Measurements from ENCODE around the gene ZNF839.

Gene ZNF839

DNA sequence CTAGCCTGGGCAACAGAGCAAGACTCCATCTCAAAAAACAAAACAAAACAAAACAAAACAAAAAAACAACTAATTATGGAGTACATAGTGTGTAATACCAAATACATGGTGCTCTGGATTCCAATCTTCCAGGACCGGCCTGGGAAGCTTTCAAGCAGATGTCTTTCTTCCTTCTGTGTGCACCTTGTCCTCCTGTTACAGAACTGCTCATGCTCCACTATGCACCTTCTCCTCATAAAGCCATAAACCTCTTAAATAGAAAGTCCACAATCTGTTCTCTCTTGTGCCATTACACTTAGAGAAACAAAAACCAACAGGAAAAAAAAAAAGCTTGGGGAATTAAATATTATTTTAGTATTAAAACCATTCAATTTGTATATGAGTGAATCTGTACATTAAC, 27.1 kb upstream of the ZNF839 start:
- Histone ChIP-seq H3K27ac (ENCODE audit: low read depth, low read length) (no peak overlapping the region), H3K4me2 (ENCODE audit: low read depth, low read length, poor library complexity, severe bottlenecking) (no peak overlapping the region), H4K20me1 (ENCODE audit: low read depth, low read length) (no peaks in the 10 kb centered on the region), H3K9me3 (ENCODE audit: insufficient read depth, low read length) (no peaks in the 10 kb centered on the region), H3F3A (ENCODE audit: insufficient read depth) (no peaks in the 10 kb centered on the region), H3K79me2 (ENCODE audit: insufficient read depth, low read length) (no peaks in the 10 kb centered on the region), H3K4me3 (ENCODE audit: insufficient read depth, low read length, poor library complexity, severe bottlenecking) (no peak overlapping the region), H3K9me2 (replicated peaks; ENCODE audit: insufficient read depth, low read length) (no peaks in the 10 kb centered on the region), H3K9ac (ENCODE audit: low read length) (no peak overlapping the region), H3K36me3 (ENCODE audit: low read length) (no peaks in the 10 kb centered on the region), H3K27me3 (ENCODE audit: low read length) (no peaks in the 10 kb centered on the region; the same call in 1 of the 2 replicates), H2AFZ (ENCODE audit: low read depth, low read length, severe bottlenecking) (no peak overlapping the region)
- TF ChIP-seq EZH2phosphoT487 (conservative IDR thresholded peaks at IDR 0.05; ENCODE audit: low read length), result no peak
- no peak for TF ChIP-seq CTCF (IDR thresholded peaks at IDR 0.05; ENCODE audit: insufficient read depth, low read length, poor library complexity, severe bottlenecking)

GRCh38 chr14:102293781-102294180, 25.8 kb upstream of the ZNF839 start:
- Histone ChIP-seq H3F3A (ENCODE audit: insufficient read depth) (no peaks in the 10 kb centered on the region), H3K4me3 (ENCODE audit: insufficient read depth, low read length, poor library complexity, severe bottlenecking) (no peak overlapping the region), H3K79me2 (ENCODE audit: insufficient read depth, low read length) (no peaks in the 10 kb centered on the region), H3K4me2 (ENCODE audit: low read depth, low read length, poor library complexity, severe bottlenecking) (no peak overlapping the region), H3K36me3 (ENCODE audit: low read length) (no peaks in the 10 kb centered on the region), H2AFZ (ENCODE audit: low read depth, low read length, severe bottlenecking) (no peak overlapping the region), H3K9me3 (ENCODE audit: insufficient read depth, low read length) (no peaks in the 10 kb centered on the region), H3K27me3 (ENCODE audit: low read length) (no peaks in the 10 kb centered on the region; the same call in 1 of the 2 replicates), H4K20me1 (ENCODE audit: low read depth, low read length) (no peaks in the 10 kb centered on the region), H3K9ac (ENCODE audit: low read length) (no peak overlapping the region), H3K27ac (ENCODE audit: low read depth, low read length) (no peak overlapping the region), H3K9me2 (replicated peaks; ENCODE audit: insufficient read depth, low read length) (no peaks in the 10 kb centered on the region)
- no peak for TF ChIP-seq CTCF (IDR thresholded peaks at IDR 0.05; ENCODE audit: insufficient read depth, low read length, poor library complexity, severe bottlenecking)
- no peak for TF ChIP-seq EZH2phosphoT487 (conservative IDR thresholded peaks at IDR 0.05; ENCODE audit: low read length)

DNA sequence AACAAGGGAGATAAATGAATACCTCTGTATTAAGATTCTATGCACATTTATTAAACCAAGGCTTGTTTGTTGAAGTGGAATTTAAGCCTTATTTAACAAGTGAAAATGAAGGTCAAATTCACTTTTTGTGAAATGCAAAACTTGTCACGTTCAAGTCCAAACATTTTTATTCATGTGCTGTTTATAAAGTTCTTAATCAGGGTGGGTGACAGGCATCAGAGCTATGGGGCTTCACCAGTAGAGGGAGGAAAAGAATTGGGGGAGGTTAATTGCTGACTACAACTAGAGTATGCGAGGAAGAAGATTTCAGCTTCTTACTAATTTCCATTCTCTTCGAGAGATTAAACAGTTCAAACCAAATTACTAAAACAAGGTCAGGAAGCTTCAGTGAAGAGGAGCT, 24.3 kb upstream of the ZNF839 start:
- H3F3A ChIP-seq (ENCODE audit: insufficient read depth), result no peaks in the 10 kb centered on the region
- H3K9ac ChIP-seq (ENCODE audit: low read length), result no peak overlapping the region
- no peak overlapping the region for H3K4me3 ChIP-seq (ENCODE audit: insufficient read depth, low read length, poor library complexity, severe bottlenecking)
- no peaks in the 10 kb centered on the region for H3K79me2 ChIP-seq (ENCODE audit: insufficient read depth, low read length)
- H2AFZ ChIP-seq (ENCODE audit: low read depth, low read length, severe bottlenecking), result no peak overlapping the region
- H3K27ac ChIP-seq (ENCODE audit: low read depth, low read length), result no peak overlapping the region
- H3K9me3 ChIP-seq (ENCODE audit: insufficient read depth, low read length), result no peaks in the 10 kb centered on the region
- no peak overlapping the region for H3K4me2 ChIP-seq (ENCODE audit: low read depth, low read length, poor library complexity, severe bottlenecking)
- no peaks in the 10 kb centered on the region for H4K20me1 ChIP-seq (ENCODE audit: low read depth, low read length)
- no peaks in the 10 kb centered on the region for H3K9me2 ChIP-seq (replicated peaks; ENCODE audit: insufficient read depth, low read length)
- H3K27me3 ChIP-seq (ENCODE audit: low read length), result no peaks in the 10 kb centered on the region; the same call in 1 of the 2 replicates
- TF ChIP-seq CTCF (IDR thresholded peaks at IDR 0.05; ENCODE audit: insufficient read depth, low read length, poor library complexity, severe bottlenecking) (no peak), EZH2phosphoT487 (conservative IDR thresholded peaks at IDR 0.05; ENCODE audit: low read length) (no peak)
- H3K36me3 ChIP-seq (ENCODE audit: low read length), result no peaks in the 10 kb centered on the region
